CD4-positive, alpha-beta T cell (primary cell): ENCODE data around the gene XYLT1. TPM values are rescaled to one million over a fixed set of nuclear protein-coding genes. Genes with fewer than 3 reads are reported as not detected.

Experiments
- ATAC-seq: fragments of 200-7000 bp; cut with Tn5 transposase; one replicate; pipeline ENCODE4 v1.10.0; 2022; ENCODE audit warnings: mild to moderate bottlenecking; ENCODE audit not compliant: poor library complexity
- CTCF ChIA-PET: fragments of 350-600 bp; sonication (Branson Sonifier 250); formaldehyde crosslinking; loops from one replicate; lab custom pipeline; 2021; ENCODE audit warnings: antibody characterized with exemption, inconsistent platforms; lab: Charles Lee
- POLR2A ChIA-PET: fragments of 350-600 bp; sonication (Branson Sonifier 250); formaldehyde crosslinking; loops from one replicate; lab custom pipeline; 2021; ENCODE audit warnings: antibody characterized with exemption, inconsistent platforms; lab: Charles Lee
- DNase-seq, 14 experiments: peaks; one replicate each; pipeline ENCODE4 v3.0.0-alpha.2; 2013 to 2020; ENCODE audit warnings: mixed read lengths in 2 of 14
- H3K27ac ChIP-seq, 2 donors: one replicate each; pipeline versions ENCODE4 v1.5.1 to v1.7.0; 2013; ENCODE audit warnings: low read length in 2 of 2, low read depth in 1 of 2, mild to moderate bottlenecking in 1 of 2
- H3K27me3 ChIP-seq, 2 experiments: 1 replicate in 1 of 2; 2 replicates in 1 of 2; pipeline versions ENCODE4 v1.6.1 to v1.7.0; 2013; ENCODE audit warnings: low read length in 2 of 2, control low read depth in 1 of 2, mild to moderate bottlenecking in 1 of 2, moderate library complexity in 1 of 2; ENCODE audit not compliant: insufficient read depth in 2 of 2, control insufficient read depth in 1 of 2
- H3K36me3 ChIP-seq: one replicate; pipeline ENCODE4 v1.6.1; 2013; ENCODE audit warnings: low read length, control low read depth; ENCODE audit not compliant: insufficient read depth
- H3K4me1 ChIP-seq: one replicate; pipeline ENCODE4 v1.6.1; 2013; ENCODE audit warnings: low read length, control low read depth; ENCODE audit not compliant: insufficient read depth
- H3K4me3 ChIP-seq: one replicate; pipeline ENCODE4 v1.5.1; 2013; ENCODE audit warnings: mild to moderate bottlenecking, low read length, moderate library complexity
- H3K9me3 ChIP-seq, 2 experiments: 1 replicate in 1 of 2; 2 replicates in 1 of 2; pipeline versions ENCODE4 v1.6.1 to v1.7.0; 2013; ENCODE audit warnings: low read length in 2 of 2, mild to moderate bottlenecking in 2 of 2, control low read depth in 1 of 2, moderate library complexity in 1 of 2; ENCODE audit not compliant: control insufficient read depth in 1 of 2, insufficient read depth in 1 of 2
- H3K27ac Mint-ChIP-seq: one replicate; pipeline ENCODE4 v1.8.0; 2020; ENCODE audit warnings: mixed read lengths
- H3K27me3 Mint-ChIP-seq: one replicate; pipeline ENCODE4 v1.8.0; 2021; ENCODE audit warnings: mixed read lengths
- H3K36me3 Mint-ChIP-seq: one replicate; pipeline ENCODE4 v1.8.0; 2021; ENCODE audit warnings: low read depth, mixed read lengths
- H3K4me1 Mint-ChIP-seq: one replicate; pipeline ENCODE4 v1.8.0; 2021; ENCODE audit warnings: low read depth, mixed read lengths
- H3K4me3 Mint-ChIP-seq: one replicate; pipeline ENCODE4 v1.8.0; 2020; ENCODE audit warnings: mild to moderate bottlenecking, mixed read lengths
- H3K9me3 Mint-ChIP-seq: one replicate; pipeline ENCODE4 v1.8.0; 2020; ENCODE audit warnings: mixed read lengths
- CTCF ChIP-seq: fragments of 200-600 bp; IDR thresholded peaks from one replicate; pipeline ENCODE4 v1.8.0; 2022; ENCODE audit warnings: antibody characterized with exemption, mild to moderate bottlenecking
- intact Hi-C, 2 experiments: fragments of 100-400 bp; cut with DNase I in 1 of 2; cut with micrococcal nuclease in 1 of 2; formaldehyde crosslinking; loops; one replicate each; pipeline versions ENCODE4 v1.15.1 to v1.9.0; 2023 to 2025; cut with DNase I, micrococcal nuclease
- total RNA-seq, 174 experiments: library from RNA in 2 of 174; stranded (reverse) in 2 of 174; gene quantifications; one replicate each; pipeline ENCODE4 v1.2.3 and lab custom pipeline; 2021 to 2026

Gene XYLT1
- total RNA-seq, 2 experiments from 2014 or later: 26.0 to 27.1 TPM

- Mint-ChIP-seq H3K4me3 (no peak overlapping the region), H3K36me3 (no peaks in the 10 kb centered on the region), H3K27me3 (no peaks in the 10 kb centered on the region), H3K27ac (no peak overlapping the region), H3K9me3 (no peaks in the 10 kb centered on the region), H3K4me1 (peaks cover 17% of the 10 kb centered on the region)
- Histone ChIP-seq H3K4me1 (no peaks in the 10 kb centered on the region), H3K27me3 (no peaks in the 10 kb centered on the region), H3K9me3 (no peaks in the 10 kb centered on the region), H3K4me3 (no peak overlapping the region), H3K36me3 (no peaks in the 10 kb centered on the region), H3K27ac (no peak overlapping the region)
- CTCF ChIA-PET: interaction anchor here (0.7 kb wide), 1 partner anchor 530 kb away, joined by 3 read pairs; no protein-coding TSS in a partner anchor
- ATAC-seq (no peak), DNase-seq (no peak)
- no peak for TF ChIP-seq CTCF
- POLR2A ChIA-PET: no interaction called here
- intact Hi-C loops: no loop called here
Measured at GRCh38 chr16:17327664-17328335, 143.0 kb downstream of the XYLT1 start.

GRCh38 chr16:17325476-17326143 is 145.2 kb downstream of the XYLT1 start:
- ChIA-PET POLR2A (interaction anchor here (0.6 kb wide), 1 partner anchor 39 kb away, joined by 3 read pairs; no protein-coding TSS in a partner anchor), CTCF (no interaction called here)
- no peaks in the 10 kb centered on the region for H3K4me1 ChIP-seq
- Mint-ChIP-seq H3K9me3 (no peaks in the 10 kb centered on the region), H3K27ac (no peak overlapping the region), H3K4me1 (peaks cover 24% of the 10 kb centered on the region), H3K4me3 (no peak overlapping the region), H3K27me3 (no peaks in the 10 kb centered on the region), H3K36me3 (no peaks in the 10 kb centered on the region)
- H3K36me3 ChIP-seq: no peaks in the 10 kb centered on the region
- H3K27ac ChIP-seq: no peak overlapping the region
- H3K4me3 ChIP-seq: no peak overlapping the region
- no peak for TF ChIP-seq CTCF
- intact Hi-C loops: no loop called here
- H3K9me3 ChIP-seq: no peaks in the 10 kb centered on the region
- DNase-seq (no peak), ATAC-seq (no peak)
- H3K27me3 ChIP-seq: no peaks in the 10 kb centered on the region

GRCh38 chr16:17324451-17324850 is 146.3 kb downstream of the XYLT1 start:
- no peak for ATAC-seq
- H3K36me3 ChIP-seq: no peaks in the 10 kb centered on the region
- H3K9me3 ChIP-seq: no peaks in the 10 kb centered on the region
- Mint-ChIP-seq H3K4me1 (peaks cover 29% of the 10 kb centered on the region), H3K4me3 (no peak overlapping the region), H3K9me3 (no peaks in the 10 kb centered on the region), H3K36me3 (no peaks in the 10 kb centered on the region), H3K27me3 (no peaks in the 10 kb centered on the region), H3K27ac (no peak overlapping the region)
- H3K4me3 ChIP-seq: no peak overlapping the region
- CTCF ChIA-PET: no interaction called here
- H3K27ac ChIP-seq: no peak overlapping the region
- intact Hi-C loops: no loop called here
- no peaks in the 10 kb centered on the region for H3K4me1 ChIP-seq
- POLR2A ChIA-PET: no interaction called here
- DNase-seq: no peak
- no peaks in the 10 kb centered on the region for H3K27me3 ChIP-seq
- TF ChIP-seq CTCF: no peak
